ENCODE results near the gene THAP6.
"Not testable (repeated sequence)": the region's sequence is repeated elsewhere in the genome, so short reads cannot be mapped to it uniquely, and the experiment has no call there.

The THAP6 gene

DNA sequence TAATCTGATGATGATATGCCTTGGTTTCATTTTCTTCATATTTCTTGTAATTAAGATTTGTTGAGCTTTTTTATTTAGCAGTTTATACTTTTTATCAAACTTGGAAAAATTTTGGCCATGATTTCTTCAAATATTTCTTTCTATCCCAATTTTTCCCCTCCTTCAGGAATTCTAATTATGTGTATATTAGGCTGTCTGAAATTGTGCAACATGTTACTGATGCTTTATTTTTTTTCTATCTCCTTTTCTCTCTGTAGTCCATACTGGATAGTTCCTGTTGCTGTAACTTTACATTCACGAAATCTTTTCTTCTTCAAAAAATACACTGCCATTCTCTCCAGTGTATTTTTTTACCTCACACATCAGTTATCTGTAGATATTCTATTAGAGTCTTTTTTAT lies 10.8 kb downstream of the THAP6 start:
- Histone ChIP-seq H3K4me3 (no peak overlapping the region), H3K27ac (no peak overlapping the region)
- TF ChIP-seq, protein P1, sequence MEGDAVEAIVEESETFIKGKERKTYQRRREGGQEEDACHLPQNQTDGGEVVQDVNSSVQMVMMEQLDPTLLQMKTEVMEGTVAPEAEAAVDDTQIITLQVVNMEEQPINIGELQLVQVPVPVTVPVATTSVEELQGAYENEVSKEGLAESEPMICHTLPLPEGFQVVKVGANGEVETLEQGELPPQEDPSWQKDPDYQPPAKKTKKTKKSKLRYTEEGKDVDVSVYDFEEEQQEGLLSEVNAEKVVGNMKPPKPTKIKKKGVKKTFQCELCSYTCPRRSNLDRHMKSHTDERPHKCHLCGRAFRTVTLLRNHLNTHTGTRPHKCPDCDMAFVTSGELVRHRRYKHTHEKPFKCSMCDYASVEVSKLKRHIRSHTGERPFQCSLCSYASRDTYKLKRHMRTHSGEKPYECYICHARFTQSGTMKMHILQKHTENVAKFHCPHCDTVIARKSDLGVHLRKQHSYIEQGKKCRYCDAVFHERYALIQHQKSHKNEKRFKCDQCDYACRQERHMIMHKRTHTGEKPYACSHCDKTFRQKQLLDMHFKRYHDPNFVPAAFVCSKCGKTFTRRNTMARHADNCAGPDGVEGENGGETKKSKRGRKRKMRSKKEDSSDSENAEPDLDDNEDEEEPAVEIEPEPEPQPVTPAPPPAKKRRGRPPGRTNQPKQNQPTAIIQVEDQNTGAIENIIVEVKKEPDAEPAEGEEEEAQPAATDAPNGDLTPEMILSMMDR (IDR thresholded peaks at IDR 0.05): no peak
- DNase-seq (ENCODE audit: low spot score): no peak

DNA sequence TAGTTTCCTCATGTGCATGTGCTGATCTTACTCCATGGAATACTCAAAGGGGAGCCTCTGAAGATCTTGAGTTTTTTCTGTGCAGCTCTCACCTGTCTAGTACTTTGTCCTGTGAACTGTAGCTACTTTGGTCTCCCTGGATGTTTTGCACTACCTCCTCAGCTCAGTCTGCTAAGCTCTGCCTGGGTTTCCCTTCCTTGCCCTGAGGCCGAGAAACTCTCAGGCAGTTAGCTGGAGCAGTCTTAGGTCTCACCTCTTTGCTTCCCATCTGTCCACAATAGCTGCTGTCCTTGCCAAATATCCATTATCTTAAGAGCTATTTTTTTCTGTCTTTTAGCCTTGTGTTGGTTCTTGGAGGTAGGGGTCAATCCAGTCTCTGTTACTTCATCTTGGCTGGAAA lies 11.6 kb downstream of the THAP6 start:
- TF ChIP-seq, protein P1 (IDR thresholded peaks at IDR 0.05): no peak
- DNase-seq (ENCODE audit: low spot score): no peak

DNA sequence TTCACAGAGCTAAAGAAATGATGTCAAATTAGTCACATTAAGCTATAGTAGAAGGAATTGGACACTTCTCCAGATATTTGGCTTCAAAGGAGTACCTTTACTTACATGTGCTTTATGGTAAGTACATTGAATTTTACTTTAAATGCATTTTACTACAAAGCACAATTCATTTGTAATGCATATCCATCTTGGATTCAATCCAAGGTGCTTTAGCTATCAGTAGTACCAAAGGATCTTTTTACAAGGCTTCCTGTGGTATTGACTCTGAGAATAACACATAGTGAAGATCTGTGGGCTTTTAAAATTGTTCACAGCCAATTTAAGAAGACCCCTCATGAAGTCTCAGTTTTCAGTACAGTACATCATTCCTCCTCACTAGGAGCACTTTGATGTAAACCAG lies 13.2 kb downstream of the THAP6 start:
- DNase-seq (ENCODE audit: low spot score): no peak
- Histone ChIP-seq H3K4me3 (no peak overlapping the region), H3K27ac (no peak overlapping the region)
- TF ChIP-seq, protein P1 (IDR thresholded peaks at IDR 0.05): no peak

More for the DNA sequence above, 11.6 kb downstream of the THAP6 start:
- H3K27ac ChIP-seq: no peak overlapping the region
- no peak overlapping the region for H3K4me3 ChIP-seq

DNA sequence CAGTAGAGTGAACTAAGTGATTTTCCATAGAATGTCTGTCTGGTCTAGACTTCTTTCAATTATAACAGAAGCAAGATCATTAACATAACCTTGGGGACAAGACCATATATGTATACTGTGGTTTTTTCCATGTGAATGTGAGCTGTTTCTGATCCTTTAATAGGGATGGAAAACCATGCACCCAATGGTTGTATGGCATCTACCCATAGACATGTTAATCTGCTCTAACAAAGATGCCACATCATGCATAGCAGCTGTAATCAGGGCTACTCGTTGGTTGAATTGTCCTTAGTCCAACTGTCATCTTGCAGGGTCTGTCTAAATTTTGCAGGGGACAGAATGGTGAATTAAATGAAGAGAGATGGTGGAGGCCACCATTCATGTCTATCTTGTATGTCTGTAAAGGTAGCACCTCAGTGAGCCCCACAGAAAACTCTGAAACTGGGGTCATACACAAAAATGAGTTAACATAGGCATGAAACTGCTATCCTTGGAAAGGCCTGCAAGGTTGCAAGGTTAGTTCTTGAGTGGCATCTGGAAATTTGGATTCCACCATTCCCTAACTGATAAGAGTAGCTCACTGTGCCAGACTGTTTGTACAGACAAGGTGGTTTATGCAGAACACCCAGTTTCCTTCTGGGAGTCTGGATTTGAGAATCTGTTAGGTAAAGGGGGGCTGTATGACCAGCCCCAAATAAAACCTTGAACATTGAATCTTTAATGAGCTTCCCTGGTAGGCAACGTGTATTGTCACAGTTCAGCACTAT lies 16.5 kb downstream of the THAP6 start:
- TF ChIP-seq, protein P1 (IDR thresholded peaks at IDR 0.05): no peak
- H3K4me3 ChIP-seq: no peak overlapping the region
- DNase-seq (ENCODE audit: low spot score): no peak
- H3K27ac ChIP-seq: no peak overlapping the region

DNA sequence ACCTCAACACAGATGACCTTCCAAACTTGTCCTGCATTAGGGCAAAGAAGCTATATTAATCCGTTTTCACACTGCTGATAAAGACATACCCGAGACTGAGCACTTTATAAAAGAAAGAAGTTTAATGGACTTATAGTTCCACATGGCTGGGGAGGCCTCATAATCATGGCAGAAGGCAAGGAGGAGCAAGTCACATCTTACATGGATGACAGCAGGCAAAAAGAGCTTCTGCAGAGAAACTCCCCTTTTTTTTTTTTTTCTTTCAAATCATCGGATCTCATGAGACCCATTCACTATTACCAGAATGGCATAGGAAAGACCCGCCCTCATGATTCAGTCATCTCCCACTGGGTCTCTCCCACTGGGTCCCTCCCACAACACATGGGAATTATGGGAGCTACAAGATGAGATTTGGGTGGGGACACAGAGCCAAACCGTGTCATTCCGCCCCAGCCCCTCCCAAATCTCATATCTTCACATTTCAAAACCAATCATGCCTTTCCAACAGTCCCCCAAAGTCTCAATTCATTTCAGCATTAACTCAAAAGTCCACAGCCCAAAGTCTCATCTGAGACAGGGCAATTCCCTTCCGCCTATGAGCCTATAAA lies 17.4 kb downstream of the THAP6 start:
- not testable (repeated sequence) for H3K4me3 ChIP-seq; H3K27ac ChIP-seq; DNase-seq (ENCODE audit: low spot score)

DNA sequence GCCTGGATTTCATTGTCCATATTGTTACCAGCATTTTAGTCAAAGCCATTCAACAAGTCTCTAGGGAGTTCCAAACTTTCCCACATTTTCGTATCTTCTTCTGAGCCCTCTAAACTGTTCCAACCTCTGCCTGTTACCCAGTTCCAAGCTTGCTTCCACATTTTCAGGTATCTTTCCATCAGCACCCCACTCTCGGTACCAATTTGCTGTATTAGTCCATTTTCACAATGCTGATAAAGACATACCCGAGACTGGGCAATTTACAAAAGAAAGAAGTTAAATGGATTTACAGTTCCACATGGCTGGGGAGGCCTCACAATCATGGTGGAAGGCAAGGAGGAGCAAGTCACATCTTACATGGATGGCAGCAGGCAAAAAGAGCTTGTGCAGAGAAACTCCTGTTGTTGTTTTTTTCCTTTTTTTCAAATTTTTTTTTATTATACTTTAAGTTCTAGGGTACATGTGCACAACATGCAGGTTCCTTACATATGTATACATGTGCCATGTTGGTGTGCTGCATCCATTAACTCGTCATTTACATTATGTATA lies 19.1 kb downstream of the THAP6 start:
- DNase-seq (ENCODE audit: low spot score); H3K27ac ChIP-seq; H3K4me3 ChIP-seq: not testable (repeated sequence)

DNA sequence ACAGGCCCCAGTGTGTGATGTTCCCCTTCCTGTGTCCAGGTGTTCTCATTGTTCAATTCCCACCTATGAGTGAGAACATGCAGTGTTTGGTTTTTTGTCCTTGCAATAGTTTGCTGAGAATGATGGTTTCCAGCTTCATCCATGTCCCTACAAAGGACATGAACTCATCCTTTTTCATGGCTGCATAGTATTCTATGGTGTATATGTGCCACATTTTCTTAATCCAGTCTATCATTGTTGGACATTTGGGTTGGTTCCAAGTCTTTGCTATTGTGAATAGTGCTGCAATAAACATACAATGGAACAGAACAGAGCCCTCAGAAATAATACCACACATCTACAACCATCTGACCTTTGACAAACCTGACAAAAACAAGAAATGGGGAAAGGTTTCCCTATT lies 19.7 kb downstream of the THAP6 start:
- H3K4me3 ChIP-seq; DNase-seq (ENCODE audit: low spot score); H3K27ac ChIP-seq: not testable (repeated sequence)

DNA sequence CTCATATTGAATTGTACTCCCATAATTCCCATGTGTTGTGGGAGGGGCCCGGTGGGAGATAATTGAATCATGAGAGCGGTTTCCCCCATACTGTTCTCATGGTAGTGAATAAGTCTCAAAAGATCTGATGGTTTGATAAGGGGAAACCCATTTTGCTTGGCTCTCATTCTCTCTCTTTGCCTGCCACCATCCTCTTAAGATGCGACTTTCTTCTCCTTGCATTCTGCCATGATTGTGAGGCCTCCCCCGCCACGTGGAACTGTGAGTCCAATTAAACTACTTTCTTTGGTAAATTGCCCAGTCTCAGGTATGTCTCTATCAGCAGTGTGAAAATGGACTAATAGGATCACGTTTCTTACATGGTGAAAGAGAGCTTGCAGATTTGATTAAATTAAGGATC lies 23.0 kb downstream of the THAP6 start:
- not testable (repeated sequence) for H3K27ac ChIP-seq; DNase-seq (ENCODE audit: low spot score); H3K4me3 ChIP-seq

DNA sequence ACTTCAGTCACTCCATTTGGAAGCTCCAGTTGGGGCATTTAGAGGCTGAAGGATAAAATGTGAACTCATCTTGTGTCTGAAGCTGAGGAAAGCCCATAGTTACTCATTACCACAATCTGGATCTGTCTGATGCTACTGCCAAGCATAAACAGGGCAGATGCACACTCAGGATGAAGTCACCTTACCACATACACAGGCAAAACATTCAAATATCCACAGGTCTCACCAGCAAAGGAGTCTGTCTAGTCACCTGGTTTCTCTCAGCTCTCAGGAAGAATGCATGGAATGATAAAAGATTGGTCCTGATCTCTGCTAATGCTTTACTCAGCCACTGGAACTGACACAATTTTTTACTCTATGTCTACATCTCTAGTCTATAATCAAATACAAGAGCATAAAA lies 28.6 kb downstream of the THAP6 start:
- TF ChIP-seq, protein P1 (IDR thresholded peaks at IDR 0.05): no peak
- no peak overlapping the region for H3K27ac ChIP-seq
- H3K4me3 ChIP-seq: no peak overlapping the region
- DNase-seq (ENCODE audit: low spot score): no peak

DNA sequence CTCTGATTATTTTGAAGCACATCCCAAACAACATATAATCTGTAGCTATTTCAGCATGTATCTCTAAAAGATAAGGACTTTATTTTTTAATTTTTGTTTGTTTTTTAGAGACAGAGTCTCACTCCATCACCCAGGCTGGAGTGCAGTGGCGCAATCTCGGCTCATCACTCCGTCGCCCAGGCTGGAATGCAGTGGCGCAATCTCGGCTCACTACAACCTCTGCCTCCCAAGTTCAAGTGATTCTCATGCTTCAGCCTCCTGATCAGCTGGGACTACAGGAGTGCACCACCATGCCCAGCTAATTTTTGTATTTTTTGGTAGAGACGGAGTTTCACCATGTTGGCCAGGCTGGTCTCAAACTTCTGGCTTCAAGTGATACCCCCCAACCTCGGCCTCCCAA lies 29.9 kb downstream of the THAP6 start:
- not testable (repeated sequence) for H3K27ac ChIP-seq; DNase-seq (ENCODE audit: low spot score); H3K4me3 ChIP-seq

All from coronary artery (tissue), 2 donors.